GM23338 (cell line): ENCODE measurements around the gene NDUFB11. TPM values are rescaled to one million over a fixed set of nuclear protein-coding genes. Genes with fewer than 3 reads are reported as not detected.

Source experiments
- ATAC-seq: fragments of 200-7000 bp; cut with Tn5 transposase; 3 replicates; pipeline ENCODE4 v1.9.1; 2020
- DNase-seq: peaks from one replicate; pipeline ENCODE4 v3.0.0-alpha.2; 2015; ENCODE audit warnings: low spot score
- H2AFZ ChIP-seq: fragments of 200-600 bp; sonication (generic); 2 replicates; pipeline ENCODE4 v1.8.0; 2016; ENCODE audit warnings: antibody characterized with exemption, mild to moderate bottlenecking, moderate library complexity
- H3F3A ChIP-seq: fragments of 200-600 bp; sonication (generic); replicated peaks from 2 replicates; pipeline ENCODE4 v1.8.0; 2017; ENCODE audit warnings: antibody characterized with exemption, mixed run types, low read depth
- H3K27ac ChIP-seq: fragments of 200-600 bp; sonication (generic); 2 replicates; pipeline ENCODE4 v1.6.1; 2016; ENCODE audit warnings: low read depth
- H3K27me3 ChIP-seq: fragments of 200-600 bp; sonication (generic); 2 replicates; pipeline ENCODE4 v1.8.0; 2016; ENCODE audit warnings: mild to moderate bottlenecking, mixed run types, moderate library complexity; ENCODE audit not compliant: insufficient read depth
- H3K36me3 ChIP-seq: fragments of 200-600 bp; sonication (generic); 2 replicates; pipeline ENCODE4 v1.8.0; 2016; ENCODE audit warnings: mild to moderate bottlenecking; ENCODE audit not compliant: insufficient read depth
- H3K4me1 ChIP-seq: fragments of 200-600 bp; sonication (generic); 2 replicates; pipeline ENCODE4 v1.8.0; 2016; ENCODE audit warnings: mild to moderate bottlenecking, moderate library complexity; ENCODE audit not compliant: insufficient read depth
- H3K4me2 ChIP-seq: fragments of 200-600 bp; sonication (generic); 2 replicates; pipeline ENCODE4 v1.7.1; 2017; ENCODE audit warnings: mixed run types
- H3K4me3 ChIP-seq: fragments of 200-600 bp; sonication (generic); 2 replicates; pipeline ENCODE4 v1.6.1; 2016; ENCODE audit warnings: mixed run types
- H3K79me2 ChIP-seq: fragments of 200-600 bp; sonication (generic); replicated peaks from 2 replicates; pipeline ENCODE4 v1.8.0; 2017; ENCODE audit warnings: mild to moderate bottlenecking; ENCODE audit not compliant: insufficient read depth
- H3K9me2 ChIP-seq: fragments of 200-600 bp; sonication (generic); 2 replicates; pipeline ENCODE4 v1.8.0; 2017; ENCODE audit not compliant: insufficient read depth
- H4K20me1 ChIP-seq: fragments of 200-600 bp; sonication (generic); replicated peaks from 2 replicates; pipeline ENCODE4 v1.8.0; 2017; ENCODE audit warnings: mild to moderate bottlenecking; ENCODE audit not compliant: insufficient read depth
- H3K27ac Mint-ChIP-seq: 2 replicates; pipeline ENCODE4 v1.8.0; 2020; ENCODE audit warnings: inconsistent platforms, mild to moderate bottlenecking, moderate library complexity, mixed read lengths
- H3K27me3 Mint-ChIP-seq: 3 replicates; pipeline ENCODE4 v1.8.0; 2022; ENCODE audit warnings: low read depth, mild to moderate bottlenecking, moderate library complexity, mixed read lengths, inconsistent platforms; ENCODE audit not compliant: insufficient read depth, poor library complexity
- H3K36me3 Mint-ChIP-seq: 3 replicates; pipeline ENCODE4 v1.8.0; 2021; ENCODE audit warnings: low read depth, mild to moderate bottlenecking, inconsistent platforms, moderate library complexity, mixed read lengths
- H3K4me1 Mint-ChIP-seq: 3 replicates; pipeline ENCODE4 v1.8.0; 2020; ENCODE audit warnings: mild to moderate bottlenecking, inconsistent platforms, mixed read lengths
- H3K4me3 Mint-ChIP-seq: 3 replicates; pipeline ENCODE4 v1.8.0; 2021; ENCODE audit warnings: moderate library complexity, mild to moderate bottlenecking, inconsistent platforms, mixed read lengths
- H3K9me3 Mint-ChIP-seq: 3 replicates; pipeline ENCODE4 v1.8.0; 2020; ENCODE audit warnings: moderate library complexity, mild to moderate bottlenecking, inconsistent platforms, mixed read lengths
- CREB1 ChIP-seq: fragments of 250-450 bp; sonication (Bioruptor Pico); IDR thresholded peaks from 2 replicates; pipeline ENCODE4 v1.5.0; 2020; ENCODE audit warnings: low read depth, mild to moderate bottlenecking, moderate library complexity
- ETS1 ChIP-seq: IDR thresholded peaks from 2 replicates; pipeline ENCODE4 v1.6.1; 2016; ENCODE audit warnings: antibody characterized with exemption
- EZH2phosphoT487 ChIP-seq: fragments of 200-600 bp; sonication (generic); IDR thresholded peaks from one replicate; pipeline ENCODE4 v1.8.1; 2018; ENCODE audit warnings: antibody characterized with exemption; ENCODE audit not compliant: unreplicated experiment
- JUNB ChIP-seq: IDR thresholded peaks from one replicate; pipeline ENCODE4 v1.6.1; 2016; ENCODE audit warnings: antibody characterized with exemption; ENCODE audit not compliant: unreplicated experiment
- NANOG ChIP-seq: IDR thresholded peaks from 2 replicates; pipeline ENCODE4 v1.6.1; 2016; ENCODE audit warnings: antibody characterized with exemption, borderline replicate concordance
- POLR2AphosphoS5 ChIP-seq: IDR thresholded peaks from 2 replicates; pipeline ENCODE4 v1.6.1; 2016; ENCODE audit warnings: antibody characterized with exemption, low read depth
- STAT1 ChIP-seq: IDR thresholded peaks from one replicate; pipeline ENCODE4 v1.6.1; 2016; ENCODE audit warnings: antibody characterized with exemption; ENCODE audit not compliant: unreplicated experiment
- ZNF114 ChIP-seq: fragments of 250-450 bp; sonication (Bioruptor Pico); IDR thresholded peaks from 2 replicates; pipeline ENCODE4 v1.5.0; 2020; ENCODE audit warnings: mild to moderate bottlenecking, moderate library complexity
- ZNF462 ChIP-seq: fragments of 250-450 bp; sonication (Bioruptor Pico); IDR thresholded peaks from 2 replicates; pipeline ENCODE4 v1.5.0; 2020; ENCODE audit warnings: mild to moderate bottlenecking, moderate library complexity
- polyA plus RNA-seq: library from polyadenylated mRNA; unstranded; fragments of >200 nt; fragmentation: Nextera tagmentation; extraction: Ambion mirVana; gene quantifications from 2 replicates; pipeline ENCODE4 v1.2.1, GENCODE V29; 2016
- total RNA-seq: library from RNA; depleted of rRNA; stranded (reverse); fragments of >200 nt; shearing (Covaris generic); gene quantifications from 2 replicates; pipeline ENCODE4 v1.2.3, GENCODE V29; 2014

NDUFB11 gene
- total and polyA plus RNA-seq, 2 experiments from 2014 or later: 103 to 238 TPM

GRCh38 chrX:47178337-47178736 lies 33.8 kb upstream of the NDUFB11 start:
- Histone ChIP-seq H3K9me2 (no peaks in the 10 kb centered on the region), H3K4me3 (no peak overlapping the region), H3K27me3 (no peaks in the 10 kb centered on the region), H3K4me2 (no peak overlapping the region), H2AFZ (no peak overlapping the region), H3K27ac (no peak overlapping the region), H3F3A (no peaks in the 10 kb centered on the region), H3K79me2 (no peaks in the 10 kb centered on the region), H4K20me1 (no peaks in the 10 kb centered on the region), H3K4me1 (no peaks in the 10 kb centered on the region), H3K36me3 (0 out of 2 replicates have a peak, but pooled peaks cover 3% of the 10 kb centered on the region)
- TF ChIP-seq ETS1: no peak
- Mint-ChIP-seq H3K27me3 (peaks cover 4% of the 10 kb centered on the region), H3K4me1 (no peaks in the 10 kb centered on the region), H3K9me3 (no peaks in the 10 kb centered on the region), H3K27ac (no peak overlapping the region), H3K36me3 (peaks cover 36% of the 10 kb centered on the region), H3K4me3 (no peak overlapping the region)
- ATAC-seq: no peak
- no peak for DNase-seq

- Histone ChIP-seq H3K9me2 (no peaks in the 10 kb centered on the region), H3F3A (no peaks in the 10 kb centered on the region)
Measured at GRCh38 chrX:47177079-47177478, 32.6 kb upstream of the NDUFB11 start.

GRCh38 chrX:47176101-47176740 lies 31.7 kb upstream of the NDUFB11 start:
- H3K9me3 Mint-ChIP-seq: no peaks in the 10 kb centered on the region
- Histone ChIP-seq H4K20me1 (no peaks in the 10 kb centered on the region), H3F3A (no peaks in the 10 kb centered on the region), H3K4me2 (no peak overlapping the region), H3K4me3 (no peak overlapping the region), H3K27me3 (no peaks in the 10 kb centered on the region), H3K4me1 (no peaks in the 10 kb centered on the region), H3K9me2 (no peaks in the 10 kb centered on the region), H3K79me2 (no peaks in the 10 kb centered on the region), H3K27ac (no peak overlapping the region), H2AFZ (no peak overlapping the region), H3K36me3 (0 out of 2 replicates have a peak, but pooled peaks cover 3% of the 10 kb centered on the region)
- no peak for ATAC-seq
- H3K27me3 Mint-ChIP-seq: peaks cover 4% of the 10 kb centered on the region
- H3K27ac Mint-ChIP-seq: no peak overlapping the region
- H3K36me3 Mint-ChIP-seq: peaks cover 47% of the 10 kb centered on the region
- H3K4me1 Mint-ChIP-seq: no peaks in the 10 kb centered on the region
- no peak overlapping the region for H3K4me3 Mint-ChIP-seq
- no peak for DNase-seq
- no peak for TF ChIP-seq ZNF462
- no peak for TF ChIP-seq STAT1

More at GRCh38 chrX:47177079-47177478, 32.6 kb upstream of the NDUFB11 start:
- Histone ChIP-seq H4K20me1 (no peaks in the 10 kb centered on the region), H3K4me1 (no peaks in the 10 kb centered on the region), H2AFZ (no peak overlapping the region), H3K27ac (no peak overlapping the region), H3K27me3 (no peaks in the 10 kb centered on the region), H3K36me3 (0 out of 2 replicates have a peak, but pooled peaks cover 3% of the 10 kb centered on the region), H3K4me3 (no peak overlapping the region), H3K79me2 (no peaks in the 10 kb centered on the region), H3K4me2 (no peak overlapping the region)
- no peaks in the 10 kb centered on the region for H3K4me1 Mint-ChIP-seq
- TF ChIP-seq JUNB (no peak), EZH2phosphoT487 (no peak), POLR2AphosphoS5 (no peak), CREB1 (CRISPR knock-in tag) (no peak), ZNF114 (CRISPR knock-in tag) (no peak), NANOG (no peak)
- no peak overlapping the region for H3K4me3 Mint-ChIP-seq
- H3K36me3 Mint-ChIP-seq: peaks cover 42% of the 10 kb centered on the region
- H3K9me3 Mint-ChIP-seq: no peaks in the 10 kb centered on the region
- H3K27me3 Mint-ChIP-seq: peaks cover 4% of the 10 kb centered on the region
- ATAC-seq (no peak), DNase-seq (no peak)
- H3K27ac Mint-ChIP-seq: no peak overlapping the region
